Caco-2 (cell line): ENCODE data around the gene ADPRS. TPM values are rescaled to one million over a fixed set of nuclear protein-coding genes. Genes with fewer than 3 reads are reported as not detected.

Experiments used
- BruUV-seq: library from RNA; stranded (reverse); fragments of 400-500 nt; replicated peaks from 2 replicates; lab custom pipeline; 2021; lab: Mats Ljungman, UMichigan
- CTCF ChIA-PET: fragments of 300-600 bp; sonication (Branson Sonifier 250); formaldehyde crosslinking; loops from one replicate; lab custom pipeline; 2022; ENCODE audit warnings: antibody characterized with exemption; lab: Charles Lee
- POLR2A ChIA-PET: fragments of 300-600 bp; sonication (Branson Sonifier 250); formaldehyde crosslinking; loops from one replicate; lab custom pipeline; 2022; ENCODE audit warnings: antibody characterized with exemption; lab: Charles Lee
- DNase-seq, 2 experiments: peaks; one replicate each; pipeline versions ENCODE4 v3.0.0 to v3.0.0-alpha.2; 2020 to 2022
- H3K27me3 ChIP-seq: replicated peaks from 2 replicates; pipeline ENCODE4 v1.6.0; 2011; ENCODE audit warnings: low read length; ENCODE audit not compliant: control insufficient read depth, insufficient read depth
- H3K36me3 ChIP-seq: 2 replicates; pipeline ENCODE4 v1.5.1; 2011; ENCODE audit warnings: low read length; ENCODE audit not compliant: control insufficient read depth, insufficient read depth
- H3K4me1 ChIP-seq: fragments of 250-450 bp; sonication (Bioruptor Pico); 2 replicates; pipeline ENCODE4 v1.5.1; 2020; ENCODE audit warnings: mild to moderate bottlenecking
- H3K4me3 ChIP-seq: 2 replicates; pipeline ENCODE4 v1.5.1; 2011; ENCODE audit warnings: low read depth, mild to moderate bottlenecking, control low read depth, low read length
- H3K9me3 ChIP-seq: fragments of 250-450 bp; sonication (Bioruptor Pico); 2 replicates; pipeline ENCODE4 v1.5.1; 2020; ENCODE audit warnings: mild to moderate bottlenecking, moderate library complexity
- H3K27ac Mint-ChIP-seq: one replicate; pipeline ENCODE4 v1.8.0; 2022; ENCODE audit warnings: mixed read lengths; ENCODE audit not compliant: unreplicated experiment
- H3K27me3 Mint-ChIP-seq: one replicate; pipeline ENCODE4 v1.8.0; 2022; ENCODE audit warnings: mixed read lengths; ENCODE audit not compliant: insufficient read depth, unreplicated experiment
- H3K36me3 Mint-ChIP-seq: one replicate; pipeline ENCODE4 v1.8.0; 2022; ENCODE audit warnings: mild to moderate bottlenecking, mixed read lengths; ENCODE audit not compliant: insufficient read depth, unreplicated experiment
- H3K4me1 Mint-ChIP-seq: one replicate; pipeline ENCODE4 v1.8.0; 2022; ENCODE audit warnings: low read depth, mixed read lengths; ENCODE audit not compliant: unreplicated experiment
- H3K4me3 Mint-ChIP-seq: one replicate; pipeline ENCODE4 v1.8.0; 2022; ENCODE audit warnings: mild to moderate bottlenecking, moderate library complexity, mixed read lengths; ENCODE audit not compliant: unreplicated experiment
- H3K9me3 Mint-ChIP-seq: one replicate; pipeline ENCODE4 v1.8.0; 2022; ENCODE audit warnings: mixed read lengths; ENCODE audit not compliant: unreplicated experiment
- intact Hi-C: fragments of 100-400 bp; cut with micrococcal nuclease; formaldehyde crosslinking; loops from one replicate; pipeline ENCODE4 v1.10.0; 2022; ENCODE audit not compliant: unreplicated experiment
- total RNA-seq: library from RNA; stranded (reverse); gene quantifications from 2 replicates; pipeline ENCODE4 v1.2.3, GENCODE V29; 2022
- TF ChIP-seq, protein P1 (sequence below), 2 experiments: fragments of 200-600 bp in 1 of 2; IDR thresholded peaks; 1 replicate in 1 of 2; 2 replicates in 1 of 2; pipeline versions ENCODE4 v1.5.1 to v1.8.0; 2011 to 2022; ENCODE audit warnings: antibody characterized with exemption in 1 of 2, control low read depth in 1 of 2, inconsistent platforms in 1 of 2, low read depth in 1 of 2, low read length in 1 of 2, mild to moderate bottlenecking in 1 of 2, moderate library complexity in 1 of 2; ENCODE audit not compliant: insufficient read depth in 1 of 2, severe bottlenecking in 1 of 2, unreplicated experiment in 1 of 2

ADPRS gene
- total RNA-seq, 1 experiment from 2014 or later, result 19.3 TPM

DNA sequence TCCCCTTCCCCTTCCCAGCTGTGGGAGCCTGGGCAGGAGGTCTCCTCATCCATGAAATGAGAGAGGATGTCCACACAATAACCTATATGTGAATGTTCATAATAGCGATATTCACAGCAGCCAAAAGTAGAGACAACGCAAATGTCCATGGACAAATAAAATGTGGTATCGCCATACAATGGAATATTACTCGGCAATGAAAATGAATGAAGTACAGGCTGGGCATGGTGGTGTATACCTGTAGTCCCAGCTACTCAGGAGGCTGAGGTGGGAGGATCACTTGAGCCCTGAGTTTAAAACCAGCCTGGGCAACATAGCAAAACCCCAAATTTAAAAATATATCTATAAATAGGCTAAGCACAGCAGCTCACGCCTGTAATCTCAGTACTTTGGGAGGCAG, 12.9 kb downstream of the ADPRS start:
- Histone ChIP-seq H3K27me3 (no peaks in the 10 kb centered on the region), H3K9me3 (no peaks in the 10 kb centered on the region), H3K4me3 (no peak overlapping the region), H3K36me3 (no peaks in the 10 kb centered on the region), H3K4me1 (no peaks in the 10 kb centered on the region)
- no peak for DNase-seq
- intact Hi-C loops, result no loop called here
- POLR2A ChIA-PET, result no interaction called here
- Mint-ChIP-seq H3K4me3 (no peak overlapping the region), H3K27me3 (no peaks in the 10 kb centered on the region), H3K9me3 (no peaks in the 10 kb centered on the region), H3K36me3 (no peaks in the 10 kb centered on the region), H3K4me1 (no peaks in the 10 kb centered on the region), H3K27ac (no peak overlapping the region)
- BruUV-seq, result no TSS peak
- TF ChIP-seq, protein P1, sequence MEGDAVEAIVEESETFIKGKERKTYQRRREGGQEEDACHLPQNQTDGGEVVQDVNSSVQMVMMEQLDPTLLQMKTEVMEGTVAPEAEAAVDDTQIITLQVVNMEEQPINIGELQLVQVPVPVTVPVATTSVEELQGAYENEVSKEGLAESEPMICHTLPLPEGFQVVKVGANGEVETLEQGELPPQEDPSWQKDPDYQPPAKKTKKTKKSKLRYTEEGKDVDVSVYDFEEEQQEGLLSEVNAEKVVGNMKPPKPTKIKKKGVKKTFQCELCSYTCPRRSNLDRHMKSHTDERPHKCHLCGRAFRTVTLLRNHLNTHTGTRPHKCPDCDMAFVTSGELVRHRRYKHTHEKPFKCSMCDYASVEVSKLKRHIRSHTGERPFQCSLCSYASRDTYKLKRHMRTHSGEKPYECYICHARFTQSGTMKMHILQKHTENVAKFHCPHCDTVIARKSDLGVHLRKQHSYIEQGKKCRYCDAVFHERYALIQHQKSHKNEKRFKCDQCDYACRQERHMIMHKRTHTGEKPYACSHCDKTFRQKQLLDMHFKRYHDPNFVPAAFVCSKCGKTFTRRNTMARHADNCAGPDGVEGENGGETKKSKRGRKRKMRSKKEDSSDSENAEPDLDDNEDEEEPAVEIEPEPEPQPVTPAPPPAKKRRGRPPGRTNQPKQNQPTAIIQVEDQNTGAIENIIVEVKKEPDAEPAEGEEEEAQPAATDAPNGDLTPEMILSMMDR (IDR thresholded peaks at IDR 0.05; ENCODE audit: insufficient read depth in 1 of 2, low read depth in 1 of 2, low read length in 1 of 2, severe bottlenecking in 1 of 2, unreplicated experiment in 1 of 2), result no peak
- CTCF ChIA-PET, result no interaction called here

DNA sequence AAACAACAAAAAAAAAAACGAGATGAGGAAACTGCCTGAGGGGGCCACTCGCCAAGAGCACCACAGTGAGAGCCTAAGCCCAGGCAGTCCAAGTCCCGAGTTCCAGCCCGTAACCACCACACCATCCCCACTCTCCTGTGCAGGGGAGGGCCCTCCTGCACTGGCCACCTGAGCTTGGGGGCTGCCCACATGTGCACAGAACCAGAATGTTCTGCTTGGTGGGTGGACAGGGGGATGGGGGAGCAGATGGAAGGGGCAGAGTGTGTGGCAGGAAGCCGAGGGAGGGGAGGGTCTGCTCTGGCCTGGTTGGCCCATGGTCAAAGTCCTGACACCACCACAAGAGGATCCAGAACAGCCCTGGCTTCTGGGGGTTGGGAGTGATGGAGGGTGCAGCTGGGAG, 17.6 kb downstream of the ADPRS start:
- Mint-ChIP-seq H3K27ac (no peak overlapping the region), H3K36me3 (no peaks in the 10 kb centered on the region), H3K4me3 (no peak overlapping the region), H3K27me3 (no peaks in the 10 kb centered on the region), H3K9me3 (no peaks in the 10 kb centered on the region), H3K4me1 (no peaks in the 10 kb centered on the region)
- Histone ChIP-seq H3K27me3 (no peaks in the 10 kb centered on the region), H3K4me3 (no peak overlapping the region), H3K36me3 (no peaks in the 10 kb centered on the region), H3K9me3 (no peaks in the 10 kb centered on the region), H3K4me1 (no peaks in the 10 kb centered on the region)
- TF ChIP-seq, protein P1 (IDR thresholded peaks at IDR 0.05; ENCODE audit: insufficient read depth in 1 of 2, low read depth in 1 of 2, low read length in 1 of 2, severe bottlenecking in 1 of 2, unreplicated experiment in 1 of 2), result no peak
- BruUV-seq, result no TSS peak
- CTCF ChIA-PET, result no interaction called here
- no peak for DNase-seq
- POLR2A ChIA-PET, result no interaction called here
- intact Hi-C loops, result no loop called here

DNA sequence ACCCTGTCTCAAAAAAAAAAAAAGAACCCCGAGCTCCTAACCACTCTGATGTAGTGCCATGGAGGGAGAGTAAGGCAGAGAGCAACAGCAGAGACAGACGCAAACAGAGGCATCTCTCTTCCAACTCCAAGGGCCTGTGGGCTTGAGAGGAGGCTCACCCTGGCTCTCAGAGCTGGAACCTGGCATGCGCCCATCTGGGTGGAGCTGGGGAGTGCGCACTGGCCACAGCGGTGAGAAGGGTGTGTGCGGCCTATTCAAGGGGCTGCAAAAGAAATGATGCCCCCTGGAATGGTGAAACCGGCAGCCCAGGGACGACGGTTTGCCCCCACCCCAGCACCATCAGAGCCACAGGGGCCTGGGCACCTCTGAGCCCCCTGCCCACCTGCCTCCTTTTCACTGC, 18.7 kb downstream of the ADPRS start:
- H3K27me3 ChIP-seq, result no peaks in the 10 kb centered on the region
- H3K4me3 Mint-ChIP-seq, result no peak overlapping the region
- no peak overlapping the region for H3K27ac Mint-ChIP-seq
- H3K9me3 ChIP-seq, result no peaks in the 10 kb centered on the region
- H3K36me3 Mint-ChIP-seq, result no peaks in the 10 kb centered on the region
- ChIA-PET POLR2A (no interaction called here), CTCF (no interaction called here)
- no peaks in the 10 kb centered on the region for H3K9me3 Mint-ChIP-seq
- no peak for DNase-seq
- no peak overlapping the region for H3K4me3 ChIP-seq
- H3K36me3 ChIP-seq, result no peaks in the 10 kb centered on the region
- TF ChIP-seq, protein P1 (IDR thresholded peaks at IDR 0.05; ENCODE audit: insufficient read depth in 1 of 2, low read depth in 1 of 2, low read length in 1 of 2, severe bottlenecking in 1 of 2, unreplicated experiment in 1 of 2), result no peak
- H3K4me1 Mint-ChIP-seq, result no peaks in the 10 kb centered on the region
- intact Hi-C loops, result no loop called here
- no peaks in the 10 kb centered on the region for H3K4me1 ChIP-seq
- H3K27me3 Mint-ChIP-seq, result no peaks in the 10 kb centered on the region
- no TSS peak for BruUV-seq
